GM21515 (cell line): Measurements from ENCODE around the gene SUN5.
"Not testable (repeated sequence)": the region's sequence is repeated elsewhere in the genome, so short reads cannot be mapped to it uniquely, and the experiment has no call there.

Source experiments
- ATAC-seq: cut with Tn5 transposase; IDR thresholded peaks from one replicate; pipeline ENCODE4 v1.9.1; 2021; ENCODE audit not compliant: unreplicated experiment

The SUN5 gene

GRCh38 chr20:32965581-32966373, 38.5 kb downstream of the SUN5 start:
- no peak for ATAC-seq

DNA sequence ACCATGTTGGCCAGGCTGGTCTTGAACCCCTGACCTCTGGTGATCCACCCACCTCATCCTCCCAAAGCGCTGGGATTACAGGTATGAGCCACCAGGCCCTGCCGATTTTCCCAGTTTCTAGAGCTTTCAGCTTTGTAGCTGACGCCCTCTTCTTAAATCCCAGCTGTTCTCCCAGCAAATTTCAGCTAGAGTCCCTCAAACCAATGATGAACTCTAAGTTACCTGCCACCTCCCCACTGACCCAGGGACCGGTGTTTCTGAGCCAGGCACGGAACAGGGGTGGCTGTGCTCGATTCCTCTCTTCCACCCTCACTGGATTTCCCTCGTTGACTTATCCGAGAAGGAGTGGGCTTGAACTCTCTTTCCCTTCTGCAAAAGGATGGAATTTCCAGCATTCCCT, 39.1 kb downstream of the SUN5 start:
- no peak for ATAC-seq

- ATAC-seq, result no peak
These were observed 39.7 kb downstream of the SUN5 start for GRCh38 chr20:32964575-32964974.

- no peak for ATAC-seq
These were observed 41.1 kb downstream of the SUN5 start for GRCh38 chr20:32963176-32963575.

DNA sequence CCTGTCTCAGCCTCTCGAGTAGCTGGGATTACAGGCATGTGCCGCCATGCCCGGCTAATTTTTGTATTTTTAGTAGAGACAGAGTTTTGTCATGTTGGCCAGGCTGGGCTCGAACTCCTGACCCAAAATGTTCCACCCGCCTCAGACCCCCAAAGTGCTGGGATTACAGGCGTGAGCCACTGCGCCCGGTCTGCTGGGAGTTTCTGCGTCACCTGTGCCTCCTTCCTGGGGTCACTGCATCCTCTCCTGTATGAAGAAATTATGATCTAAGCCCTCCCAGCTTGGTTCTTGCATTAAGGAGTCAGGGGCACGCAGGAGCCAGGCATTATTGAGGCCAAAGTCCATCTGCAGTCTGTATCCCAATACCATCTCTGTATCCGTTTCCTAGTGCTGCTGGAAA, 41.6 kb downstream of the SUN5 start:
- not testable (repeated sequence) for ATAC-seq

- no peak for ATAC-seq
These were observed 42.2 kb downstream of the SUN5 start for GRCh38 chr20:32962053-32962452.

GRCh38 chr20:32960849-32961731, 43.1 kb downstream of the SUN5 start:
- ATAC-seq, result no peak

DNA sequence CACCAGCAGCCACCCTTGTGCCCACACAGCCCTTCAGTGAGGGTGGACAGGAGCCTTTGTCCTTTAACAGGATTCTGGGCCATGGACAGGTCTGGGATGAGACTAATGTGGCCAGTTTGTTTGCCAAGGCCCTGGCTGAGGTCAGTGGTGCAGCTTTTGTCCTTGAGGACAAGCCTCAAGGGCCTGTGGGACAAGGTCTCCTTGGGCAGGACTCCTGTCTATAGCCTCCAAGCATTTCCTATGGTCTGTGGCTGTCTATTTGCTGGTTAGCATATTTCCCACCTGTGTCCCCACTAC, 44.1 kb downstream of the SUN5 start:
- ATAC-seq, result no peak

DNA sequence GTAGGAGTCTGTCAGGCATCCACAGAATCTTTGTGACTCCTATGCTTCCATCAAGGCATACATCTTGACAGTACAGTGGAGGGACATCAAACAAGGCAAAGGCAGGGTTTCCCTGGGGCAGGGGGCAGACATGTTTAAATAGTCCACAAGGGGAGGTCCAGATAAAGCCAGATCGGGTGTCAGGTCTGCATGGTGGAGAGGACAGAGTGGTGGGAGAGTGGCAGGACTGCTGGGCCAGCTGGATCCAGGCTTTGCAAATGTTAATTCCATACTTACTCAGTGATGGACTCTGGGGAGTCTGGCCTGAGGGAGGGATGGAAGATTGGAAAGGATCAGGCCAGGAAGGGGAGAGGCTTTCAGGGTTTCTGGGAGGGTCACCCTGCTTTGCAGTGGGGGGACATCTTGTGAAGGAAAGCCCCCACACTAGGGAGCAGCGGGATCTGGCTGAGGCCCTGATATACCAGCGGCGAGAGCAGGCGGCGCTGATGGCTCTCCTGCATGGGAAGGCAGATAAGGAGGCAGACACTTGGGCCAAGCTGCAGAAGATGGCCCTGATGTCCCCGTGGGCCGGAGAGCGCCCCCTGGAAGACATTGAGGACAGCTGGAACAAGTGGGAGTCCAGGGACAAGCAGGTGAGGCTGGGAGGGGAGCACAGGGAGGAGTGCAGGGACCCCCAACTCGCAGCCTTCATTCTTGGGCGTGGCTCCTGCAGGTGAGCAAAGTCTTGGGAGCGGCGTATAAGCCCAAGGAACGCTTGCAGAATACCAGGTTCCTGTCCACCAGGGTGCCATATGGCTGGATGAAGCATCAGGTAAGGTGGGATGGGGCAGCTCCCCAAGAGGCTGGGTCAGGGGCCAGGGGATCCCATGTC, 44.6 kb downstream of the SUN5 start:
- ATAC-seq, result no peak

GRCh38 chr20:32958574-32958973, 45.7 kb downstream of the SUN5 start:
- no peak for ATAC-seq

- ATAC-seq, result no peak
These were observed 46.8 kb downstream of the SUN5 start for GRCh38 chr20:32957459-32957858.

GRCh38 chr20:32950539-32950938, 53.7 kb downstream of the SUN5 start:
- ATAC-seq, result not testable (repeated sequence)

DNA sequence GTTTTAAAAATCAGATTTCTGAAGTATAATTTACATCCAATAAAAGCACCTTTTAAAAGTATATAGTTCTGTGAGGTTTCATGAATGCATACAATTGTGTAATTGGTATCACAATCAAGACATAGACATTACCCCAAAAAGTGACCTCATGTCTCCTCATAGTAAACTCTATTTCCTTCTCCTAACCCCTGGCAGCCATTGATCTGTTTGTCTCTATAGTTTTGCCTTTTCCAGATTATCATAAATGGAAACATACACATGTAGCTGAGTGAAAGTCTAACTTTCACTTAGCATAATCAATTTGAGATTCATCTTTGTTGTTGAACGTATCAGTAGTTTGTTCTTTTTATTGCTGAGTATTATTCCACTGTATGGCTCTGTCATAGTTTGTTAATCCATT, 57.6 kb downstream of the SUN5 start:
- no peak for ATAC-seq

- ATAC-seq, result no peak
These were observed 58.5 kb downstream of the SUN5 start for GRCh38 chr20:32945710-32946221.

GRCh38 chr20:32943490-32944052, 60.7 kb downstream of the SUN5 start:
- ATAC-seq, result no peak

- ATAC-seq, result no peak
These were observed 62.9 kb downstream of the SUN5 start for GRCh38 chr20:32941155-32941885.

DNA sequence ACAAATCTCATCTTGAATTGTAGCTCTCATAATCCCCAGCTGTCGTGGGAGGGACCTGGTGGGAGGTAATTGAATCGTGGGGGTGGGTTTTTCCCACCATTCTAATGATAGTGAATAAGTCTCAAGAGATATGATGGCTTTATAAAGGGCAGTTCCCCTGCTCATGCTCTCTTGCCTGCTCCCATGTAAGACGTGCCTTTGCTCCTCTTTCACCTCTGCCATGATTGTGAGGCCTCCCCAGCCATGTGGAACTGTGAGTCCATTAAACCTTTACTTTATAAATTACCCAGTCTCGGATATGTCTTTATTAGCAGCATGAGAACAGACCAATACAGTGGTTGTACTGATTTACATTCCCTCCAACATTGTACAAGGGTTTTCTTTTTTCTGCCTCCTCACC, 69.7 kb downstream of the SUN5 start:
- no peak for ATAC-seq
